ENCODE results near the gene GAS2L3.

- TF ChIP-seq CTCF (IDR thresholded peaks at IDR 0.05) (no peak), POLR2AphosphoS5 (IDR thresholded peaks at IDR 0.05) (no peak)
Measured at GRCh38 chr12:100576331-100577036, 3.0 kb downstream of the GAS2L3 start.

Data from esophagus muscularis mucosa (tissue), 3 donors.